Measurements from ENCODE around the gene NKIRAS2.

The NKIRAS2 gene

DNA sequence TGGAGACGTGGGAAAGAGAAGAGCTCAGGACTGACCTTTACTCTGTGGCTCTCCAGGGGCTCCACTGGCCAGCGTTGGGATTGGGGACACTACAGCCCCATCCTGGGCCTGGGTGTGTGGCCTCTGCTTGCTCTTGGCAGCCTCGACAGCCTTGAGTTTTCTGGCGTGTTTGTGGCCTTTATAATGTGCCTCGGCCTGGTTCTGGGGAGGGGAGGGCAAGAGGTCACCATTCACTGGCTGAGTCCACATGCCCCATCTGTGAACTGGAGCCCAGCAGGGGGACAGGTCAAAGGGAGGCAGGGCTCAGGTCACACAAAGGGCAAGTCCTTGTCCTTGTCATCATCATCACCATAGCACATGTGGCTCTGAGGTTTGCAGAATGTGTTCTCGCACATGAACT, 11.7 kb downstream of the NKIRAS2 start:
- no peaks in the 10 kb centered on the region for H3K36me3 ChIP-seq (ENCODE audit: control insufficient read depth, low read length)
- H3K4me2 ChIP-seq (ENCODE audit: low read length): no peak overlapping the region
- H3K4me1 ChIP-seq (ENCODE audit: control insufficient read depth, low read length): peaks cover 7% of the 10 kb centered on the region
- no peak overlapping the region for H3K27ac ChIP-seq (ENCODE audit: low read depth, low read length)
- H3K4me3 ChIP-seq (ENCODE audit: low read length): no peak overlapping the region
- no peaks in the 10 kb centered on the region for H3K79me2 ChIP-seq (ENCODE audit: control insufficient read depth, low read length)
- no peaks in the 10 kb centered on the region for H3F3A ChIP-seq (ENCODE audit: control insufficient read depth, insufficient read depth)
- H3K9me3 ChIP-seq (ENCODE audit: control insufficient read depth, insufficient read depth, low read length): no peaks in the 10 kb centered on the region
- H3K9me2 ChIP-seq (replicated peaks; ENCODE audit: control insufficient read depth, low read length): no peaks in the 10 kb centered on the region
- TF ChIP-seq EZH2phosphoT487 (IDR thresholded peaks at IDR 0.05; ENCODE audit: borderline replicate concordance, low read length): no peak
- TF ChIP-seq, protein P1, sequence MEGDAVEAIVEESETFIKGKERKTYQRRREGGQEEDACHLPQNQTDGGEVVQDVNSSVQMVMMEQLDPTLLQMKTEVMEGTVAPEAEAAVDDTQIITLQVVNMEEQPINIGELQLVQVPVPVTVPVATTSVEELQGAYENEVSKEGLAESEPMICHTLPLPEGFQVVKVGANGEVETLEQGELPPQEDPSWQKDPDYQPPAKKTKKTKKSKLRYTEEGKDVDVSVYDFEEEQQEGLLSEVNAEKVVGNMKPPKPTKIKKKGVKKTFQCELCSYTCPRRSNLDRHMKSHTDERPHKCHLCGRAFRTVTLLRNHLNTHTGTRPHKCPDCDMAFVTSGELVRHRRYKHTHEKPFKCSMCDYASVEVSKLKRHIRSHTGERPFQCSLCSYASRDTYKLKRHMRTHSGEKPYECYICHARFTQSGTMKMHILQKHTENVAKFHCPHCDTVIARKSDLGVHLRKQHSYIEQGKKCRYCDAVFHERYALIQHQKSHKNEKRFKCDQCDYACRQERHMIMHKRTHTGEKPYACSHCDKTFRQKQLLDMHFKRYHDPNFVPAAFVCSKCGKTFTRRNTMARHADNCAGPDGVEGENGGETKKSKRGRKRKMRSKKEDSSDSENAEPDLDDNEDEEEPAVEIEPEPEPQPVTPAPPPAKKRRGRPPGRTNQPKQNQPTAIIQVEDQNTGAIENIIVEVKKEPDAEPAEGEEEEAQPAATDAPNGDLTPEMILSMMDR (IDR thresholded peaks at IDR 0.05; ENCODE audit: low read depth, low read length, poor library complexity, severe bottlenecking): no peak
- no peaks in the 10 kb centered on the region for H4K20me1 ChIP-seq (ENCODE audit: control insufficient read depth, insufficient read depth, low read depth, low read length)
- H3K27me3 ChIP-seq (ENCODE audit: control insufficient read depth, low read length): no peaks in the 10 kb centered on the region

- Histone ChIP-seq H3K79me2 (ENCODE audit: control insufficient read depth, low read length) (no peaks in the 10 kb centered on the region), H3K9me2 (replicated peaks; ENCODE audit: control insufficient read depth, low read length) (no peaks in the 10 kb centered on the region), H3K27me3 (ENCODE audit: control insufficient read depth, low read length) (no peaks in the 10 kb centered on the region), H3K4me2 (ENCODE audit: low read length) (no peak overlapping the region), H3K27ac (ENCODE audit: low read depth, low read length) (no peak overlapping the region), H3K36me3 (ENCODE audit: control insufficient read depth, low read length) (no peaks in the 10 kb centered on the region), H3K9me3 (ENCODE audit: control insufficient read depth, insufficient read depth, low read length) (no peaks in the 10 kb centered on the region), H3F3A (ENCODE audit: control insufficient read depth, insufficient read depth) (no peaks in the 10 kb centered on the region), H4K20me1 (ENCODE audit: control insufficient read depth, insufficient read depth, low read depth, low read length) (no peaks in the 10 kb centered on the region), H3K4me1 (ENCODE audit: control insufficient read depth, low read length) (peaks cover 7% of the 10 kb centered on the region), H3K4me3 (ENCODE audit: low read length) (no peak overlapping the region)
- no peak for TF ChIP-seq EZH2phosphoT487 (IDR thresholded peaks at IDR 0.05; ENCODE audit: borderline replicate concordance, low read length)
- TF ChIP-seq, protein P1 (IDR thresholded peaks at IDR 0.05; ENCODE audit: low read depth, low read length, poor library complexity, severe bottlenecking): no peak
These were observed 14.2 kb downstream of the NKIRAS2 start for GRCh38 chr17:42034059-42034458.

GRCh38 chr17:42038221-42038973, 18.5 kb downstream of the NKIRAS2 start:
- peaks cover 7% of the 10 kb centered on the region for H3K4me1 ChIP-seq (ENCODE audit: control insufficient read depth, low read length)
- TF ChIP-seq EZH2phosphoT487 (IDR thresholded peaks at IDR 0.05; ENCODE audit: borderline replicate concordance, low read length): no peak
- TF ChIP-seq, protein P1 (IDR thresholded peaks at IDR 0.05; ENCODE audit: low read depth, low read length, poor library complexity, severe bottlenecking): no peak
- no peaks in the 10 kb centered on the region for H3K9me3 ChIP-seq (ENCODE audit: control insufficient read depth, insufficient read depth, low read length)
- H3K27me3 ChIP-seq (ENCODE audit: control insufficient read depth, low read length): peaks cover 17% of the 10 kb centered on the region
- no peaks in the 10 kb centered on the region for H3F3A ChIP-seq (ENCODE audit: control insufficient read depth, insufficient read depth)
- H4K20me1 ChIP-seq (ENCODE audit: control insufficient read depth, insufficient read depth, low read depth, low read length): no peaks in the 10 kb centered on the region
- no peaks in the 10 kb centered on the region for H3K36me3 ChIP-seq (ENCODE audit: control insufficient read depth, low read length)
- no peaks in the 10 kb centered on the region for H3K79me2 ChIP-seq (ENCODE audit: control insufficient read depth, low read length)
- H3K27ac ChIP-seq (ENCODE audit: low read depth, low read length): no peak overlapping the region
- no peaks in the 10 kb centered on the region for H3K9me2 ChIP-seq (replicated peaks; ENCODE audit: control insufficient read depth, low read length)
- H3K4me3 ChIP-seq (ENCODE audit: low read length): no peak overlapping the region
- H3K4me2 ChIP-seq (ENCODE audit: low read length): no peak overlapping the region
